Erythroblast (primary cell): Measurements from ENCODE around the gene NFX1.
"Not testable (repeated sequence)": the region's sequence is repeated elsewhere in the genome, so short reads cannot be mapped to it uniquely, and the experiment has no call there.

Experiments used
- DNase-seq, 2 experiments: peaks; one replicate each; lab custom pipeline; 2025; lab: John Stamatoyannopoulos, UW
- GATA1 ChIP-seq: IDR thresholded peaks from 2 replicates; pipeline ENCODE4 v1.6.1; 2011; ENCODE audit warnings: low read depth, mild to moderate bottlenecking, control low read depth, low read length, moderate library complexity
- POLR2A ChIP-seq: IDR thresholded peaks from 2 replicates; pipeline ENCODE4 v1.6.1; 2011; ENCODE audit warnings: mild to moderate bottlenecking, low read length

NFX1 gene

GRCh38 chr9:33388110-33388994 lies 98.0 kb downstream of the NFX1 start:
- DNase-seq: no peak

GRCh38 chr9:33391111-33391771 lies 100.9 kb downstream of the NFX1 start:
- not testable (repeated sequence) for DNase-seq

More at GRCh38 chr9:33388110-33388994, 98.0 kb downstream of the NFX1 start:
- TF ChIP-seq GATA1 (no peak), POLR2A (no peak)

GRCh38 chr9:33392591-33393021 lies 102.3 kb downstream of the NFX1 start:
- not testable (repeated sequence) for DNase-seq

GRCh38 chr9:33393581-33393980 lies 103.3 kb downstream of the NFX1 start:
- no peak for DNase-seq
- TF ChIP-seq GATA1 (no peak), POLR2A (no peak)

- not testable (repeated sequence) for DNase-seq
Observed at GRCh38 chr9:33393986-33394385, 103.7 kb downstream of the NFX1 start.

GRCh38 chr9:33395159-33395879 lies 105.0 kb downstream of the NFX1 start:
- not testable (repeated sequence) for DNase-seq

- DNase-seq: not testable (repeated sequence)
Observed at GRCh38 chr9:33397801-33398200, 107.5 kb downstream of the NFX1 start.

- not testable (repeated sequence) for DNase-seq
Observed at GRCh38 chr9:33399047-33399446, 108.7 kb downstream of the NFX1 start.

- DNase-seq: not testable (repeated sequence)
Observed at GRCh38 chr9:33401809-33402208, 111.5 kb downstream of the NFX1 start.

- DNase-seq: not testable (repeated sequence)
Observed at GRCh38 chr9:33402371-33402770, 112.1 kb downstream of the NFX1 start, which contains the start of gene AQP7. AQP7 (minus strand) TSS chr9:33402568; CDS start chr9:33401262, 1,306 bp downstream.

GRCh38 chr9:33403941-33404787 lies 113.8 kb downstream of the NFX1 start:
- TF ChIP-seq GATA1 (no peak), POLR2A (no peak)
- DNase-seq: no peak

GRCh38 chr9:33404788-33405362 lies 114.6 kb downstream of the NFX1 start:
- TF ChIP-seq POLR2A: no peak
- TF ChIP-seq GATA1: no peak
- no peak for DNase-seq

- DNase-seq: no peak
- no peak for TF ChIP-seq GATA1
- TF ChIP-seq POLR2A: no peak
Observed at GRCh38 chr9:33407061-33407460, 116.7 kb downstream of the NFX1 start.

GRCh38 chr9:33408087-33408486 lies 117.8 kb downstream of the NFX1 start:
- no peak for TF ChIP-seq POLR2A
- TF ChIP-seq GATA1: no peak
- no peak for DNase-seq
